ENCODE data around the gene USF3. TPM values are rescaled to one million over a fixed set of nuclear protein-coding genes. Genes with fewer than 3 reads are reported as not detected.

Gene USF3
- total and polyA plus RNA-seq, 2 of the 13 experiments (the other 11 are each of a cell fraction or from before 2014, with no cell fraction given): 6.3 to 15.2 TPM

- TF ChIP-seq ZNF101 (CRISPR knock-in tag; IDR thresholded peaks at IDR 0.05; ENCODE audit: borderline replicate concordance, low read depth): no peak
- TF ChIP-seq ARNT2 (CRISPR knock-in tag; IDR thresholded peaks at IDR 0.05; ENCODE audit: low read depth): no peak
- TF ChIP-seq ZBTB1 (CRISPR knock-in tag; IDR thresholded peaks at IDR 0.05; ENCODE audit: borderline replicate concordance): no peak
- no peak for TF ChIP-seq ZBTB38 (CRISPR knock-in tag; IDR thresholded peaks at IDR 0.05)
- TF ChIP-seq MTA3 (CRISPR knock-in tag; IDR thresholded peaks at IDR 0.05): no peak
- no peak for TF ChIP-seq ZNF576 (CRISPR knock-in tag; IDR thresholded peaks at IDR 0.05)
- peak; percentile 29; the same call in 1 of the 2 replicates for TF ChIP-seq ATF1 (CRISPR knock-in tag; IDR thresholded peaks at IDR 0.05)
- no peak for TF ChIP-seq HINFP (CRISPR knock-in tag; IDR thresholded peaks at IDR 0.05; ENCODE audit: low read depth)
- no peak for TF ChIP-seq ZNF724P (CRISPR knock-in tag; IDR thresholded peaks at IDR 0.05; ENCODE audit: borderline replicate concordance)
- no peak for TF ChIP-seq ELF3 (CRISPR knock-in tag; IDR thresholded peaks at IDR 0.05)
- TF ChIP-seq BCL6 (CRISPR knock-in tag; IDR thresholded peaks at IDR 0.05): peak; percentile 50; the same call in 1 of the 2 replicates
- TF ChIP-seq TFAP4 (IDR thresholded peaks at IDR 0.05; ENCODE audit: borderline replicate concordance, low read depth): no peak
- no peak for TF ChIP-seq EHMT2 (IDR thresholded peaks at IDR 0.05; ENCODE audit: borderline replicate concordance, low read depth, low read length)
- TF ChIP-seq PAX8 (CRISPR knock-in tag; IDR thresholded peaks at IDR 0.05; ENCODE audit: borderline replicate concordance): no peak
- TF ChIP-seq ZSCAN5A (CRISPR knock-in tag; IDR thresholded peaks at IDR 0.05; ENCODE audit: borderline replicate concordance): no peak; the same call in 1 of the 2 replicates
- peak; percentile 54; the same call in 1 of the 2 replicates for TF ChIP-seq ISL2 (CRISPR knock-in tag; IDR thresholded peaks at IDR 0.05)
- TF ChIP-seq TAF15 (IDR thresholded peaks at IDR 0.05; ENCODE audit: low read depth, low read length, poor library complexity, severe bottlenecking): no peak
- TF ChIP-seq NR2F2 (IDR thresholded peaks at IDR 0.05; ENCODE audit: borderline replicate concordance, low read depth): peak; percentile 82
- no peak for TF ChIP-seq ZNF496 (CRISPR knock-in tag; IDR thresholded peaks at IDR 0.05; ENCODE audit: insufficient replicate concordance)
- no peak for TF ChIP-seq TFDP2 (CRISPR knock-in tag; IDR thresholded peaks at IDR 0.05)
- no peak for TF ChIP-seq ZNF557 (CRISPR knock-in tag; IDR thresholded peaks at IDR 0.05)
Measured at GRCh38 chr3:113663324-113663750, 33.1 kb downstream of the USF3 start (continued).
